ENCODE results near the gene LYRM7.

The LYRM7 gene

GRCh38 chr5:131229623-131230022, 58.9 kb downstream of the LYRM7 start:
- Histone ChIP-seq H3K4me3 (ENCODE audit: low read depth, low read length) (no peak overlapping the region), H3K27ac (no peak overlapping the region)
- no peak for DNase-seq

DNA sequence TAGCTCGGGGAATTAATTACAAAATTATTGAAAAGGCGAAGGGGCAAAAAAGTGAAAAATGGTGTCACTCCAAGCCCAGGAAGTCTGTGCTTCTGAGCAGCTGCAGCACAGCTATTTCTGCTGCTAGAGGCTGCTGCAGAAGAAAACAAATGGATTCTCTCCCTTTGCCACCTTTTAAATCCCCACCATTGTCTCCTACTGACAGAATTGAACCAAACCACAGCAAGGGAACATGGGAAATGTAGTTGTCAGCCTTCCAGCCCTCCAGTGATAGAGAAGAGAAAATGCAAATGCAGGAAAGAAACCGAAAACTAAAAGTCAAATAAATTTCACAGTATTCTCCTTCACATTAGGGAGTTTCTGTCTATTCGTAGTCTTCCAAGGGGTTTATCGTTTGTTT, 59.7 kb downstream of the LYRM7 start:
- H3K4me3 ChIP-seq (ENCODE audit: low read depth, low read length), result no peak overlapping the region
- H3K27ac ChIP-seq, result no peak overlapping the region
- no peaks in the 10 kb centered on the region for H3K9me3 ChIP-seq (ENCODE audit: severe bottlenecking)
- no peak for DNase-seq
- H3K36me3 ChIP-seq, result no peaks in the 10 kb centered on the region
- no peaks in the 10 kb centered on the region for H3K27me3 ChIP-seq (ENCODE audit: insufficient read depth, low read depth, severe bottlenecking)
- no peak for TF ChIP-seq CTCF (IDR thresholded peaks at IDR 0.05; ENCODE audit: low read depth, low read length)

More at GRCh38 chr5:131229623-131230022, 58.9 kb downstream of the LYRM7 start:
- no peaks in the 10 kb centered on the region for H3K27me3 ChIP-seq (ENCODE audit: insufficient read depth, low read depth, severe bottlenecking)
- no peaks in the 10 kb centered on the region for H3K36me3 ChIP-seq
- no peaks in the 10 kb centered on the region for H3K9me3 ChIP-seq (ENCODE audit: severe bottlenecking)
- TF ChIP-seq CTCF (IDR thresholded peaks at IDR 0.05; ENCODE audit: low read depth, low read length), result no peak

DNA sequence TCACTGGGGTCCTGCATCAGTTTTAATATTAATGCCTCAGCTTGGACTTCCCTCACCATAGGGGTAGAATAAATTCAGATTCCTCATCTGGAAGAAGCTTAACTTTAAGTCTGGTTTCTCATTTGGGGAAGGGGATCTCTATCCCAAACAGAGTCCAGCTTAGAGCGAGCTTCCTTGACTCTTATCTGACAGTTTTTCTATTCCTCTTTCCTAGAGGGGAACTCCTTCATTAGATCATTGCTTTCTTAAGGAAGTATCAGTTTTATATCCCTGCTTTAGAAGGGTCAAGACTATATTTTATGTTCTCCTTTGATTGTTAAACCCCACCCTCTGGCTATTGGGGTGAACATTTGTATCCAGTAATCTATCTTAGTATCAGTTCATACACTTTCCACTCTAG, 68.9 kb downstream of the LYRM7 start:
- no peak overlapping the region for H3K27ac ChIP-seq
- no peak for DNase-seq
- no peaks in the 10 kb centered on the region for H3K36me3 ChIP-seq
- no peaks in the 10 kb centered on the region for H3K27me3 ChIP-seq (ENCODE audit: insufficient read depth, low read depth, severe bottlenecking)
- H3K9me3 ChIP-seq (ENCODE audit: severe bottlenecking), result no peaks in the 10 kb centered on the region
- no peak for TF ChIP-seq CTCF (IDR thresholded peaks at IDR 0.05; ENCODE audit: low read depth, low read length)
- no peak overlapping the region for H3K4me3 ChIP-seq (ENCODE audit: low read depth, low read length)

- H3K4me3 ChIP-seq (ENCODE audit: low read depth, low read length), result no peak overlapping the region
- H3K27ac ChIP-seq, result no peak overlapping the region
- H3K9me3 ChIP-seq (ENCODE audit: severe bottlenecking), result no peaks in the 10 kb centered on the region
- no peak for TF ChIP-seq CTCF (IDR thresholded peaks at IDR 0.05; ENCODE audit: low read depth, low read length)
- H3K27me3 ChIP-seq (ENCODE audit: insufficient read depth, low read depth, severe bottlenecking), result no peaks in the 10 kb centered on the region
- no peak for DNase-seq
- H3K36me3 ChIP-seq, result no peaks in the 10 kb centered on the region
These were observed 72.0 kb downstream of the LYRM7 start for GRCh38 chr5:131242728-131243255.

- no peaks in the 10 kb centered on the region for H3K27me3 ChIP-seq (ENCODE audit: insufficient read depth, low read depth, severe bottlenecking)
- no peak for TF ChIP-seq CTCF (IDR thresholded peaks at IDR 0.05; ENCODE audit: low read depth, low read length)
- H3K36me3 ChIP-seq, result no peaks in the 10 kb centered on the region
- no peaks in the 10 kb centered on the region for H3K9me3 ChIP-seq (ENCODE audit: severe bottlenecking)
- DNase-seq, result no peak
- no peak overlapping the region for H3K4me3 ChIP-seq (ENCODE audit: low read depth, low read length)
- no peak overlapping the region for H3K27ac ChIP-seq
These were observed 74.6 kb downstream of the LYRM7 start for GRCh38 chr5:131245312-131245711.

DNA sequence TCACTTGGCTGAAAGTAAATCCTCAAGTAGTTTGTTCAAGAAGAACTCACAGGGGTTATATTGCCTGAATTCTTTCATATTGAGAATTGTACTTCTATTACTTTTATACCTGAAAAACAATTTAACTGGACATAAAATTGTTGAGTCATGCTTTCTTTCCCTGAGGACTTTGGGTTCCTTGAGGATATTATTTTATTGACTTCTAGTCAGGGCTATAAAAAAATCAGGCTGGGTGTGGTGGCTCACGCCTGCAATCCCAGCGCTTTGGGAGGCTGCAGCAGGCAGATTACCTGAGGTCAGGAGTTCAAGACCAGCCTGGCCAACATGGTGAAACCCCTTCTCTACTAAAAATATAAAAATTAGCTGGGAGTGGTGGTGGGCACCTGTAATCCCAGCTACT, 75.2 kb downstream of the LYRM7 start:
- no peaks in the 10 kb centered on the region for H3K27me3 ChIP-seq (ENCODE audit: insufficient read depth, low read depth, severe bottlenecking)
- DNase-seq, result no peak
- no peak overlapping the region for H3K4me3 ChIP-seq (ENCODE audit: low read depth, low read length)
- no peaks in the 10 kb centered on the region for H3K36me3 ChIP-seq
- no peak overlapping the region for H3K27ac ChIP-seq
- H3K9me3 ChIP-seq (ENCODE audit: severe bottlenecking), result no peaks in the 10 kb centered on the region
- TF ChIP-seq CTCF (IDR thresholded peaks at IDR 0.05; ENCODE audit: low read depth, low read length), result no peak
